HG02943 (cell line): Measurements from ENCODE around the gene KRTAP5-5.
"Not testable (repeated sequence)": the region's sequence is repeated elsewhere in the genome, so short reads cannot be mapped to it uniquely, and the experiment has no call there.

Experiments used
- ATAC-seq: cut with Tn5 transposase; IDR thresholded peaks from one replicate; pipeline ENCODE4 v1.9.1; 2021; ENCODE audit warnings: mild to moderate bottlenecking, low read depth, moderate library complexity; ENCODE audit not compliant: unreplicated experiment

KRTAP5-5 gene

GRCh38 chr11:1654388-1655167 lies 25.0 kb downstream of the KRTAP5-5 start:
- ATAC-seq = no peak

- ATAC-seq = no peak
Observed at GRCh38 chr11:1655168-1656060, 25.8 kb downstream of the KRTAP5-5 start.

- ATAC-seq = no peak
Observed at GRCh38 chr11:1656061-1656441, 26.5 kb downstream of the KRTAP5-5 start.

DNA sequence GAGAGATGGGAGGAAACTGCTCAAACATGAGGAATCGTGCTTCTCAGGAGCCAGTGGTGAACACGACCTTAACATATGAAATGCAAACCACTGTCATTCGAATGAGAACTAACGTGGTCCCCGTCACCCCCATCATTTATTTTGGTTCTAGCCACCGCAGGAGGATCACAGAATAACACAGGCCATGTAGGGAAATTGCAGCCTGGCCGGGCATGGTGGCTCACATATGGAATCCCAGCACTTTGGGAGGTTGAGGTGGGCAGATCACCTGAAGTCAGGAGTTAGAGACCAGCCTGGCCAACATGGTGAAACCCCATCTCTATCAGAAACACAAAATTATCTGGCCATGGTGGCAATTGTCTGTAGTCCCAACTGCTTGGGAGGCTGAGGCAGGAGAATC lies 27.1 kb downstream of the KRTAP5-5 start:
- ATAC-seq = no peak

GRCh38 chr11:1659506-1659905 lies 29.9 kb downstream of the KRTAP5-5 start:
- no peak for ATAC-seq

DNA sequence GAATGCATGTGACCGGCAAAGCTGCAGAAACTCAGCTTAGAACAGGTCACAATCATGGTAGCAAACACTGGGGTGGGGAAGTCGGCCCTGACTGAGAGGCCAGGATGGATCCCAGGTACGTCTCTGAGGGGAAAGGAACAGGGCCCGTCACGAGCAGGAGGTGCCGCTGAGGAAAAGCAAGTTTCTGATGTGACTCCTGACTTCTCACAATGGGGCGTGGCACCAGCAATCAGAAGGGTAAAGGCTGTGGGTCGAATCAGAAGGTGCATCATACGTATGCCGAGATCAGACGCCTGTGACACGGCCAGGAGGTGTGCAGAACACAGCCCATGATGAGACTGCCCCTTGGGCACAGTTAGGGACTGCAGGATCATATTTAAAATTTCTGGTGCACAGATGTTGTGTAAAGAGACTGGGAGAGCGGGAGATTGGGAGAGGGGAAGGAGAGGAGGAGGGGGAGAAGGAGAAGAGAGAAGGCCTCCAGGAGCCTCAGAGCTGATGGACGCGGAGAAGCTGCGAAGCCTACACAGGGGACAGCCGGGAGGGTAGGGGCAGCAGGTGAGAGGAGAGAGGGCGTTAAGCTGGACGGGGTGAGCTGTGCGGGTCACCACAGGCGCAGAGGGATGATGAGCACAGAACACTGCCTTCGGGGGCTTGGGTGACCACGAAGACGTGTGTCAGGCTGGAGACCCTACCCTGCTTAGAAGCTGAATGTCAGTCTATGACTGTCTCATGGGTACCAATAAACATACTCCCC lies 30.7 kb downstream of the KRTAP5-5 start:
- ATAC-seq = no peak

GRCh38 chr11:1661454-1662269 lies 32.1 kb downstream of the KRTAP5-5 start:
- ATAC-seq = not testable (repeated sequence)

GRCh38 chr11:1662699-1663283 lies 33.2 kb downstream of the KRTAP5-5 start:
- ATAC-seq = not testable (repeated sequence)

DNA sequence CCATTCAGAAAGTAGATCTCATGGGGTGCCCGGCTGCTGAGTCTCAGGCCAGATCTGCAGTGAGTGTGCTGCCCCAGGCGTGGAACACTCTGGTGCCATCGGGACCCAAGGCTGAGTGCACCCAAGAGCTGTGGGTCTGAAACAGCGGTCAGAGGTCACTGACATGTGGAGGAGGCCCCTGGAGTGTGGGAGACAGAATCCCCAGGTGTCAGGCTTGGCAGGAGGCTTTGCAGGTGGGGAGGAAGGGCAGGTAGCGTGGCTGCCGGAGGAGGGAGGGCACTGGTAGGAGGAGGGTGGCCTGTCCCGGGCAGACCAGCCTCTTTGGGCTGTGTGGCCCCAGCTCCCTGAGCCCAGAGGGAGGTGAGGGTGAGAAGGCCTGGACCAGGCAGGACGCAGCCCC lies 35.7 kb downstream of the KRTAP5-5 start:
- no peak for ATAC-seq

DNA sequence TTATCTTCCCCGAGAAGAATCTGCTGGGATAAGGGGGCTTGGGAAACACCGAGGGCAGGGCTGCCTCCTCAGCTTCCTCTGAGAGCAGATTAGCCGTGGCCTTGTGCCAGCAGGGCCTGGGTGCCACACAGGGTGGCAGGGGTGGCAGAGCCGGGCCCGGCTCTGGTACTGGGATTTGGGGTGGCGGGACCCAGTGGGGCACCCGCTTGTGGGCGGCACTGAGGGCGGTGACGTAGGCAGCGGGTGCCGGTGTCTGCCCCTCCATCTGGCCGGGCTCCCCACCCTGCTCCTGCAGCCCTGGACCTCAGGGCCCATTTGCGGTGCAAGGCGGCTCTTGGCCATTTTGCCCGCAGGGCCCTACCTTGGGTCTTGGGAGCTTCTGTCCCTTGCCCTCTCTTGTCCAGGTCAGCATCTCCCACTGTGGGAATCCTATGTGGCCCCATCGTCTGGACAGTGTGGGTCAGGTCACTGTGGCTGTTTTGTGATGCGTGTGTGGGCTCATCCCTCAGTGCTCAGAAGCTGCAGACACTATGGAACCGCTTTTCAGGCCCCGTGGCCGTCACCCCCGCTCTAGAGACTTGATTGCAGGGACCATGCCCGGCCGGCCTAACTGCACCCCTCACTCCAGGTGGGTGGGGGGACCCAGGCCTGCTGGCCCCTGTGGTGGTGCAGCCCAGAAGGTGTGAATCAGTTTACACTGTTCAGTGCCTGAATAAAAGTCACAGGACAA lies 37.7 kb downstream of the KRTAP5-5 start:
- no peak for ATAC-seq

DNA sequence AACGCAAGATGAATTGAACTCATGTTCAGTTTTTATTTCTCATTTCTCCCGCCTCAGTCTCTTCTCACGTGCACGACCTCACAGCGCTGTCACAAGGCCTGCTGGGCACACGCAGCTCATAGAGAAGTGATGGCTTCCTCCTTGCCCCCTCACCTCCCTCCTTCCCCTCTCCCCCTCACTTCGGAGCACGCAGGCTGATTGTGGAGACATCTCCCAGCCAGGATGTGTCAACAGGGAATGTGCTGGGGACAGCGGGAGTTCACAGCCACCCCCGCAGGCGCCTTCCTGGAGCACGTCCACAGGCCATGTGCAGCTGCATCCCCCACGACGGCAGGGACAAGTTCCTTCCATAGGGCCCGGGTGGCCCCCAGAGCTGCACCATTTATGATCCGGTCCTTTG lies 38.3 kb downstream of the KRTAP5-5 start:
- ATAC-seq = no peak

DNA sequence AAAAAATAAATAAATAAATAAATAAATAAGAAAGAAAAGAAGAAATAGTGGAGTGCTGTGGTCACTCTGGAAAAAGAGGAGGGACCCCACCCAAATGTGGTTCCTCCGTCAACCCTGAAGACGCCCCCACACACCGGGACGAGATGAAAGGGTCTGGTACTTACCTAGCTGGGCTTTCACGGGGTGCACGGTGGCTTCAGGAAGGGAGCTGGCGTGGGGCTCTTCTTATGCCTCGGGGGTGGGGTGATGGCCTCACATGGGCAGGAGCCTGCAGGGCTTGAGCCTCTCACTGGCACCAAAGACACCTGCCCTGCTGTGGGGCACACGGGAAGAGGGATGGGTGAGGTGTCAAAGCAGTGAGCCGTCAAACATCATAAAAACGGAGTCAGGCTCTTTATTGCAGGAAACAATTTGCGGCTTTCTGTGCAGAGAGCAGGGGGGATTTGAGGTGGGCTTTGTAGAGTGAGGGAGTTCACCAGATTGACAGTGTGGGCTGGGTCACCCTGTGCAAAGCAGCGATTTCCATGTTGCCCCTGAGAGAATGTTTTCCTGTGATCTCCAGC lies 39.4 kb downstream of the KRTAP5-5 start:
- no peak for ATAC-seq

DNA sequence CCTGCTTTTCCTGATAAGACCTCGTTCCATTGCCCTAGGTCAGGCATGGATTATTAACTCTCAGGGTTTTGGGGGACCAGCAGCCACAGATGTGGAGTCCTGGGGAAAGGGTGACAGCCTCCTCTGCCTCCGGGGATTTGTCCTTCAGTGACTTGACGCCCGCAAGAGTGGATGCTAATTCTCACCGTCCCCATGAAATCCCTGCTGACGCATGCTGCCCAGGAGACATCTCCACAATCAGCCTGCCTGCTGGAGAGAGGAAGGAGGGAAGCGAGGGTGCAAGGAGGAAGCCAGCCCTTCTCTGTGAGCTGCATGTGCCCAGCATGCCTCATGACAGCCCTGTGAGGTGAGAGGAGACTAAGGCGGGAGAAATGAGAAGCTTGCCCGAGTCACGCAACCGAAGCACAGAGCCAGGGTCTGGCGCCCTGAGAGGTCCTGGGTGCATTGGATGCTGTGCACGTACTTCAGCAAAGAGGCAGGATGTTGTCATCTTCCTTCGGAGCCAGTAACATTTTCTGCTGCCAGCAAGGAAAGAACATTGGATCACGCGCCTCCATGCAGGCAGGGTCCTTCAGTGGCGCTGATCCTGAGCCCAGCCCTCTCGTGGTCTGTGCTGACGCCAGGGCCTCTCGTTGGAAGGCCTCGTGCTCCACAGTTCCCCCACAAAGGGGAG lies 40.1 kb downstream of the KRTAP5-5 start:
- no peak for ATAC-seq

- ATAC-seq = not testable (repeated sequence)
Observed at GRCh38 chr11:1670457-1670856, 40.9 kb downstream of the KRTAP5-5 start.

DNA sequence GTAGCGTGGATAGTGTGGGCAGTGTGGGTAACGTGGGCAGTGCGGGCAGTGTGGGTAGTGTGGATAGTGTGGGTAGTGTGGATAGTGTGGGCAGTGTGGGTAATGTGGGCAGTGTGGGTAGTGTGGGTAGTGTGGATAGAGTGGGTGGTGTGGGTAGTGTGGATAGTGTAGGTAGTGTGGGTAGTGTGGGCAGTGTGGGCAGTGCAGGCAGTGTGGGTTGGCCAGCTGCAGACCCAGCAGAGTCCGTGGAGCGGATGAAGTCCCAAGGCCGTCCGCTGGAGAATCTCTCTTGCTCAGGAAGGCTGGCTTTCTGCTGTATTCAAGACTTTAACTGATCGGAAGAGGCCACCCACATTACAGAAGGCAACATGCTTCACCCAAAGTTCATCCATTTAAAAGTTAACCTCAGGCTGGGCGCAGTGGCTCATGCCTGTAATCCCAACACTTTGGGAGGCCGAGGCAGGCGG lies 41.4 kb downstream of the KRTAP5-5 start:
- no peak for ATAC-seq

- no peak for ATAC-seq
Observed at GRCh38 chr11:1671658-1672057, 42.1 kb downstream of the KRTAP5-5 start.

GRCh38 chr11:1672613-1673350 lies 43.2 kb downstream of the KRTAP5-5 start:
- ATAC-seq = no peak
